GM18499 (cell line): ENCODE results near the gene CHRNA4.
"Not testable (repeated sequence)": the region's sequence is repeated elsewhere in the genome, so short reads cannot be mapped to it uniquely, and the experiment has no call there.

ENCODE experiments used
- ATAC-seq: cut with Tn5 transposase; IDR thresholded peaks from one replicate; pipeline ENCODE4 v1.9.1; 2021; ENCODE audit warnings: moderate number of reproducible peaks; ENCODE audit not compliant: insufficient read depth, unreplicated experiment

The CHRNA4 gene

GRCh38 chr20:63351811-63352591 lies 9.1 kb downstream of the CHRNA4 start:
- ATAC-seq, result no peak

GRCh38 chr20:63351326-63351700 lies 9.8 kb downstream of the CHRNA4 start:
- ATAC-seq, result no peak

- no peak for ATAC-seq
These were observed 10.4 kb downstream of the CHRNA4 start for GRCh38 chr20:63350597-63351325.

GRCh38 chr20:63350196-63350595 lies 11.0 kb downstream of the CHRNA4 start:
- no peak for ATAC-seq

- ATAC-seq, result no peak
These were observed 11.6 kb downstream of the CHRNA4 start for GRCh38 chr20:63349516-63349895.

- ATAC-seq, result no peak
These were observed 12.2 kb downstream of the CHRNA4 start for GRCh38 chr20:63348828-63349515.

- ATAC-seq, result no peak
These were observed 13.0 kb downstream of the CHRNA4 start for GRCh38 chr20:63347950-63348827.

- ATAC-seq, result no peak
These were observed 13.9 kb downstream of the CHRNA4 start for GRCh38 chr20:63347081-63347741.

- ATAC-seq, result no peak
These were observed 14.7 kb downstream of the CHRNA4 start for GRCh38 chr20:63346131-63347080.

GRCh38 chr20:63345328-63346100 lies 15.6 kb downstream of the CHRNA4 start:
- ATAC-seq, result no peak

- ATAC-seq, result no peak
These were observed 16.4 kb downstream of the CHRNA4 start for GRCh38 chr20:63344616-63345327.

GRCh38 chr20:63343460-63344445 lies 17.4 kb downstream of the CHRNA4 start:
- ATAC-seq, result no peak

- no peak for ATAC-seq
These were observed 18.3 kb downstream of the CHRNA4 start for GRCh38 chr20:63342561-63343459.

- ATAC-seq, result not testable (repeated sequence)
These were observed 20.9 kb downstream of the CHRNA4 start for GRCh38 chr20:63340158-63340688.
